Fibroblast of the aortic adventitia (primary cell): ENCODE data around the gene MARS1. TPM values are rescaled to one million over a fixed set of nuclear protein-coding genes. Genes with fewer than 3 reads are reported as not detected.
"Not testable (repeated sequence)": the region's sequence is repeated elsewhere in the genome, so short reads cannot be mapped to it uniquely, and the experiment has no call there.

Experiments used
- DNase-seq: peaks from one replicate; pipeline ENCODE4 v3.0.0-alpha.2; 2010; ENCODE audit warnings: low read depth
- H3K4me3 ChIP-seq: 2 replicates; pipeline ENCODE4 v1.5.1; 2011; ENCODE audit warnings: low read depth, mild to moderate bottlenecking, control low read depth, low read length, moderate library complexity
- CTCF ChIP-seq: IDR thresholded peaks from 2 replicates; pipeline ENCODE4 v1.5.1; 2011; ENCODE audit warnings: mild to moderate bottlenecking, low read length, control low read depth, inconsistent platforms; ENCODE audit not compliant: insufficient read depth
- total RNA-seq: library from RNA; depleted of rRNA; stranded (reverse); fragments of >200 nt; gene quantifications from 2 replicates; pipeline ENCODE4 v1.2.3, GENCODE V29; 2012; ENCODE audit warnings: low replicate concordance

Gene MARS1
- total RNA-seq, 1 donor, result 185 TPM

GRCh38 chr12:57515408-57515933 is 27.6 kb downstream of the MARS1 start:
- H3K4me3 ChIP-seq, result no peak overlapping the region
- TF ChIP-seq CTCF, result no peak
- peak; percentile 23 for DNase-seq

DNA sequence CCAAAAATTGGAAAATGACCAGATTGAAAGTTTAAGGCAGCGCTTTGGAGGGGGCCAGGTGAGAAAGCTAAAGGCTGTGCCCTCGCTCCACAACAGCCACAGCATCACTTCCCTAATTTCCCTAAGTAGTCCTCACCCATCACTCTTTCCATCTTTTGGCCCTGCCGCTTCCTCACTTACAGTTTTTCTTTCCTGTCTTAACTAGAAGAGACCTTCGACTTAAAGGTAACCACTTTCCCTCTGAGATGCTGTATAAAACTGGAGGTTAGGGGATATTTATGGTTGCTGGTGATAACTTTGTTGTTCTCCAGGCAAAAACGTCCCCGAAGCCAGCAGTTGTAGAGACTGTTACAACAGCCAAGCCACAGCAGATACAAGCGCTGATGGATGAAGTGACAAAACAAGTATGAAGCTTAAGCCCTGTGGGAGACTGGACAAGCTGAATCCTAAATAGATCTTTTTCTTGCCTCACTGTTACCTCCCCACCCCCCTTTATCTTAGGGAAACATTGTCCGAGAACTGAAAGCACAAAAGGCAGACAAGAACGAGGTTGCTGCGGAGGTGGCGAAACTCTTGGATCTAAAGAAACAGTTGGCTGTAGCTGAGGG is 28.2 kb downstream of the MARS1 start:
- DNase-seq, result peak; percentile 26
- no peak overlapping the region for H3K4me3 ChIP-seq
- no peak for TF ChIP-seq CTCF

GRCh38 chr12:57516617-57517153 is 28.8 kb downstream of the MARS1 start:
- no peak overlapping the region for H3K4me3 ChIP-seq
- no peak for DNase-seq

GRCh38 chr12:57517187-57517586 is 29.3 kb downstream of the MARS1 start:
- no peak for TF ChIP-seq CTCF
- peak; percentile 64 for DNase-seq
- peak overlapping the region; percentile 100 for H3K4me3 ChIP-seq

More at GRCh38 chr12:57516617-57517153, 28.8 kb downstream of the MARS1 start:
- TF ChIP-seq CTCF, result no peak

DNA sequence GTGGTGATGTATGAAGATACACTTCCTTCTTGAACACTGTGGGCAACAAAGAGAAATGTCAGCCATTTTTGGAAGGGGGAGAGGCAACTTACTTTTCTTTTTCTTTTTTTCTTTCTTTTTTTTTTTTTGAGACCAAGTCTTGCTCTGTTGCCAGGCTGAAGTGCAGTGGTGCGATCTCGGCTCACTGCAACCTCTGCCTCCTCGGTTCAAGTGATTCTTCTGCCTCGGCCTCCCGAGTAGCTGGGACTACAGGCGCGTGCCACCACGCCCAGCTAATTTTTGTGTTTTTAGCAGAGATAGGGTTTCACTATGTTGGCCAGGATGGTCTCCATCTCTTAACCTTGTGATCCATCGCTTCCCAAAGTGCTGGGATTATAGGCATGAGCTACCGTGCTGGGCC is 29.9 kb downstream of the MARS1 start:
- peak overlapping the region; percentile 100 for H3K4me3 ChIP-seq
- not testable (repeated sequence) for DNase-seq

DNA sequence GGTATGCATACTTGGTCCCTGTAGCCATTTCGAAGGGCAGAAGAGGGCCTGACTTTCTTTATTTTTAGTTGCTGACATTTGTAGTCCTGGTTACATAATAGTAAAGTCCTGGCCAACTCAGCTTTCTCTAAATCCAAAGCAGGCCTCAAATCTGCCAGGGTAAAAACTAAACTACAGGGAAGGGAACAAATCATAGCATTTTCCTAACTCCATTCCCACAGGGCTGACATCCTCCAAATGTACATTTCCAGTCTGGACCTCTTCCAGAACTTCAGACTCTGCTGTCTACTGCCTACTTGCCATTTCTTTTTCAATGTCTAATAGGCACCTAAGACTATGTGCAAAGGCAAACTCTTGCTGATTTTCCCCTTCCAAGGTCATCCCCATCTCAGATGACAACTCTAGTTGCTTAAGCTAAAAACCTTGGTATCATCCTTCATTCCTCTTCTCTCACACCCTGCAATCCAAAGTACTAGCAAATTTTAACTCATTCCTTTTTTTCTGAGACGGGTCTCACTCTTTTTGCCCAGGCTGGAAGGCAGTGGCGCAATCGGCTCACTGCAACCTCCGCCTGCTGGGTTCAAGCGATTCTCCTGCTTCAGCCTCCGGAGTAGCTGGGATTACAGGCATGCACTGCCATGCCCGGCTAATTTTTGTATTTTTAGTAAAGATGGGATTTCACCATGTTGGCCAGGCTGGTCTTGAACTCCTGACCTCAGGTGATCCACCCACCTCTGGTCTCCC is 30.5 kb downstream of the MARS1 start:
- DNase-seq, result peak; percentile 51
- H3K4me3 ChIP-seq, result peak overlapping the region; percentile 100
- no peak for TF ChIP-seq CTCF
